ENCODE data around the gene CMTM4.

DNA sequence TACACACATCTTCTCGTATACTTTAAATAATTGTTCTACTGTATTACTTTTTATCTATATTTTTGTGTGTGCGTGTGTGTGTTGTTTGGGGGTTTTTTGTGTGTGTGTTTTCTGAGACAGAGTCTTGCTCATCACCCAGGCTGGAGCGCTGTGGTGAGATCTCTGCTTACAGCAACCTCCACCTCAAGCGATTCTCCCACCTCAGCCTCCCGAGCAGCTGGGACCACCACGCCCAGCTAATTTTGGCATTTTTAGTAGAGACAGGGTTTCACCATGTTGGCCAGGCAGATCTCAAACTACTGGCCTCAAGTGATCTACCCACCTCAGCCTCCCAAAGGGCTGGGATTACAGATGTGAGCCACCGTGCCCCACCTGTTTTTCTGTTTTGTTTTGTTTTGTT is 1.5 kb upstream of the CMTM4 start:
- TF ChIP-seq POLR2AphosphoS5 (IDR thresholded peaks at IDR 0.05) (no peak), POLR2A (IDR thresholded peaks at IDR 0.05) (no peak)
- TF ChIP-seq, protein P1, sequence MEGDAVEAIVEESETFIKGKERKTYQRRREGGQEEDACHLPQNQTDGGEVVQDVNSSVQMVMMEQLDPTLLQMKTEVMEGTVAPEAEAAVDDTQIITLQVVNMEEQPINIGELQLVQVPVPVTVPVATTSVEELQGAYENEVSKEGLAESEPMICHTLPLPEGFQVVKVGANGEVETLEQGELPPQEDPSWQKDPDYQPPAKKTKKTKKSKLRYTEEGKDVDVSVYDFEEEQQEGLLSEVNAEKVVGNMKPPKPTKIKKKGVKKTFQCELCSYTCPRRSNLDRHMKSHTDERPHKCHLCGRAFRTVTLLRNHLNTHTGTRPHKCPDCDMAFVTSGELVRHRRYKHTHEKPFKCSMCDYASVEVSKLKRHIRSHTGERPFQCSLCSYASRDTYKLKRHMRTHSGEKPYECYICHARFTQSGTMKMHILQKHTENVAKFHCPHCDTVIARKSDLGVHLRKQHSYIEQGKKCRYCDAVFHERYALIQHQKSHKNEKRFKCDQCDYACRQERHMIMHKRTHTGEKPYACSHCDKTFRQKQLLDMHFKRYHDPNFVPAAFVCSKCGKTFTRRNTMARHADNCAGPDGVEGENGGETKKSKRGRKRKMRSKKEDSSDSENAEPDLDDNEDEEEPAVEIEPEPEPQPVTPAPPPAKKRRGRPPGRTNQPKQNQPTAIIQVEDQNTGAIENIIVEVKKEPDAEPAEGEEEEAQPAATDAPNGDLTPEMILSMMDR (IDR thresholded peaks at IDR 0.05) = no peak

Measured in gastroesophageal sphincter (tissue), 3 donors.